HG02973 (cell line): ENCODE data around the gene SCNN1A.

Experiments used
- ATAC-seq: cut with Tn5 transposase; IDR thresholded peaks from one replicate; pipeline ENCODE4 v1.9.1; 2021; ENCODE audit warnings: moderate library complexity; ENCODE audit not compliant: unreplicated experiment

The SCNN1A gene

DNA sequence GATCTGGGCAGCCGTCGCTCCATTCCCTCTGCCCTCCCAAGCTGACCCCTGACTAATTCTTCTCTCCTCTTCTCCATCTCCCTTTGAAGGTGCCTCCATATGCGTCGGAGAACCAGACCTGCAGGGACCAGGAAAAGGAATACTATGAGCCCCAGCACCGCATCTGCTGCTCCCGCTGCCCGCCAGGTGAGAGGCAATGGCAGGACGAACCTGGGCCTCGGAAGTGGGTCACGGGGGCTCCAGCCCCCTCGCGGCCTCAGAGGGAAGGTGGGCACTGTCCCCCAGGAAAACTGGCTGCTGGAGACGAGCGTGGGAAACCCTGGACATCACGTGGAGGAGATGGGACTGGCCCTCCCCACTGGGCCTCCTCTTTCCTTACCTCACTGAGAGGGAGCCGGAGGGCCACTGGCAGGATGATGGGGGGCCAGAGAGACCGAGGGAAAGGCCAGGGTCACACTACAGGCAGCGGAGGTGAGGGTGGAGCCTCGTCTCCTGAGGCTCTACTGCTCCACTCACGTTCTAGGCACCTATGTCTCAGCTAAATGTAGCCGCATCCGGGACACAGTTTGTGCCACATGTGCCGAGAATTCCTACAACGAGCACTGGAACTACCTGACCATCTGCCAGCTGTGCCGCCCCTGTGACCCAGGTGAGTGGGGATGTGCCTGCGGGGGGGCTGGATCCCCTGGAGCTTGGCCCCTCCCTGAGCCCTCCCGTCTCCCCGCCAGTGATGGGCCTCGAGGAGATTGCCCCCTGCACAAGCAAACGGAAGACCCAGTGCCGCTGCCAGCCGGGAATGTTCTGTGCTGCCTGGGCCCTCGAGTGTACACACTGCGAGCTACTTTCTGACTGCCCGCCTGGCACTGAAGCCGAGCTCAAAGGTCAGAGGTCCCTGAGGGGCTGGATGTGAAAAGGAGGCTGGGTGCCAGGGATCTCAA, 9.4 kb upstream of the SCNN1A start:
- no peak for ATAC-seq

- no peak for ATAC-seq
Observed at GRCh38 chr12:6383572-6384498, 8.5 kb upstream of the SCNN1A start, which contains the start of gene LTBR. Gene LTBR, plus strand, starts transcription at chr12:6384162. Its CDS starts 197 bp downstream, at chr12:6384359.

DNA sequence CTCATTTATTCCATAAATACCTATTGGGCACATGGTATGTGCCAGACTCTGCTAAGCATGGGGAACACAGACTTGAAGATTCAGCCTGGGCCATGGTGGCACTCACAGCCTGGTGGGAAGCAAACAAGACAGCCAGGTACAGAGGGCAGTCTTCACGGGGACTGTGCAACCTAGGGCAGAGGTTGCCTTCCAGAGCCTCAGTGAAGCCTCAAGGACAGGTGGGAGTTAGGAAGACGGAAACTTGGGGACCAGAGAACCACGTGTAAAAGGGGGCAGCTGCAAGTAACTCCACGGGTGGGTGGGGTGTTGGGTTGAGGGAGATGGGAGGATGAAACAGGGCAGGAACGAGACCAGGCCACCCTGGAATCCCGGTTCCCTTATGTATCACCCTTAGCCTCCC, 7.6 kb upstream of the SCNN1A start:
- ATAC-seq, result no peak

DNA sequence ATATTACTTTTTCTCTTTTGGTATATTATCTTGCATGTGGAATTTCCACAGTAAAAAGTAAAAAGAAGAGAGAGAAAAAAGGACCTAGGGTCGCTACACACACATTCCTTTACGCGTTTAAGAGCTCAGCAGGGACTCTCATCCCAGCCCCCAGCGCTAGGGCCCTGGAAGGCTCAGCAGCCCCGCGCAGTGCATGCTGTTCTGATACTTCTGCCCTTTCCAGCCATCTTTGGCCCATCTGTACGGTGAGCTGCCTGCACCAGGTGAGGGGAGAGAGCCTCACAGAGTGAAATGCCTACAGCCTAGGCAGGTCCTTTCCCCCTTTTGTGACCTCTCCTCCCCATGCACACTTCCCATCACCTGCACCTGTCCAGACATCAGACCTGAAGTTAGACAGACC, 7.0 kb upstream of the SCNN1A start:
- ATAC-seq, result no peak

GRCh38 chr12:6380141-6381121, 5.1 kb upstream of the SCNN1A start:
- no peak for ATAC-seq

GRCh38 chr12:6378709-6379472, 3.5 kb upstream of the SCNN1A start:
- no peak for ATAC-seq

DNA sequence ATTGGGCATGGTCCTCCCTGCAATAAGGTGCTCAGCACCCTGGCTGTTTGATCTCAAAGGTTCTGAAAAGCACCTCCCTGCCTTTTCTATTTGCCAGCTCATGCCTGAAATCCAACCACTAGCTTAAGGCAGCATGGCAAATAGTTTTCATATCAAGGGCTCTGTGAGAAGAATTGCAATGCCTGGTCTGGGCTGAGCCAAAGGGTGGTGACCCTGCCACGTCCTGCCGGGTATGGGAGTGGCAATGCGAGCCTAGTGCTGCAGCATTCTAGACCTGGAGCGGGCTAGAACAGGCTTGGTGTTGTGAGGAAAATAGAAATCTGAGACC, 2.3 kb upstream of the SCNN1A start:
- ATAC-seq, result no peak

DNA sequence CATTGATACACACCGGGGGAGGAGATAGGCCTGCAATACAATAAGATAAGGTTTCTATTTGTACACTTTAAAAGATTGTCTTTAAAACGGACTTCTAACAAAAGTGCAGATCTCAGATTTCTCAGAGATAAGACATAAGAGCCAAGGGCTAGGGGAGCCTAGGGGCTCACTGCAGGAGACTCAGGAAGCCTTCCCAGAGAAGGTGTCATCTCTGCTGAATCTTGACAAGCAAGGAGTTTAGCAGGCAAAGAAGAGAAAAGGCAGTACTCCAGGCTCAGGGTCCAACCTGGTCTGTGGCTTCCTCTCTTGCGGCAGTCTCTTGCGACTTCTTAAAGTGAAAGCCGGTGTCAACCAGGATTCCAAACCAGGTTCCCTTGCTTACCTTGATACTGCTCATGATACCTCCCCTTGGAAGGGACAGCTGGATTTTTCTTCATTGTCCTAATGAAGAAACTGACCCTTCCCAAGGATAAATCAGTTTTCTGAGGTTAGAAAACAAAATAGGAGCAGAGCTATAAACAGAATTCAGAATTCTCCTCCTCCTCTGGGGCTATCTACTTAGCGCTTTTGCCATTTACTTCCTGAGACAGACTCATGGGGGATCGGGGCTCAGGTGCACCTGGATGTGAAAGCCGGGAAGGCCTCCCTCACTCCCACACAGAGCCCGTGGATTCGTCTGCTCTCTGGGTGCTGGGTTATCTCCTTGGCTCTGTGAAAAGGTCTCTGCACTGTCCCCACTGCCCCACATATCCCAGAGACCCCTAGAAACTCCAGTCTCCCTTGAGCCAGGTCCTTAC, 1.7 kb upstream of the SCNN1A start:
- no peak for ATAC-seq

- ATAC-seq, result no peak
Observed at GRCh38 chr12:6376079-6376869, 911 bp upstream of the SCNN1A start.

- no peak for ATAC-seq
Observed at GRCh38 chr12:6374786-6375160, 590 bp downstream of the SCNN1A start.

DNA sequence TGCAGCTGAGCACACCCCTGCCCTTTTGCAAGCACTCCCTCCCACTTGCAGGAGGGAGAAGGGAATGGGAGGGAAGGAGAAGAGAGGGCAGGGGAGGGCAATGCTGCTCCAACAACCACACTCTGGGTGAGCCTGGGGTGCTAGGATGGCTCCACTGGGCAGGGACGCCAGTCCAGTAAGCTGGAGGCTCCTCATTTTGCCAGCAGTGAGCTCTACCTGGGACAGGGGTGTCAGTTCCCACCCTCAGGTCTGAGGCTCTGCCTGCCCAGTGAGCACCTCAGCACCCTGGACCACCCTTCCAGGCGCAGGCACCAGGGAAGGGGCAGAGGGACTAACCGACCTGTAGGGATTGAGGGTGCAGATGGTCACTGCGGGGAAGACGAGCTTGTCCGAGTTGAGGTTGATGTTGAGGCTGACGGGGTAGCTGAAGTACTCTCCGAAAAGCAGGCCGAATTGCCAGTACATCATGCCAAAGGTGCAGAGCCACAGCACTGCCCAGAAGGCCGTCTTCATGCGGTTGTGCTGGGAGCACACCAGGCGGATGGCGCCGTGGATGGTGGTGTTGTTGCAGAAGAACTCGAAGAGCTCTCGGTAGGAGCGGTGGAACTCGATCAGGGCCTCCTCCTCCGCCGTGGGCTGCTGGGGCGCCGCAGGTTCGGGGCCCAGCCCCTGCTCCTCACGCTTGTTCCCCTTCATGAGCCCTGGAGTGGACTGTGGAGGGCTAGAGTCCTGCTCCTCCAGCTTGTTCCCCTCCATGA, 1.2 kb downstream of the SCNN1A start:
- ATAC-seq, result no peak

DNA sequence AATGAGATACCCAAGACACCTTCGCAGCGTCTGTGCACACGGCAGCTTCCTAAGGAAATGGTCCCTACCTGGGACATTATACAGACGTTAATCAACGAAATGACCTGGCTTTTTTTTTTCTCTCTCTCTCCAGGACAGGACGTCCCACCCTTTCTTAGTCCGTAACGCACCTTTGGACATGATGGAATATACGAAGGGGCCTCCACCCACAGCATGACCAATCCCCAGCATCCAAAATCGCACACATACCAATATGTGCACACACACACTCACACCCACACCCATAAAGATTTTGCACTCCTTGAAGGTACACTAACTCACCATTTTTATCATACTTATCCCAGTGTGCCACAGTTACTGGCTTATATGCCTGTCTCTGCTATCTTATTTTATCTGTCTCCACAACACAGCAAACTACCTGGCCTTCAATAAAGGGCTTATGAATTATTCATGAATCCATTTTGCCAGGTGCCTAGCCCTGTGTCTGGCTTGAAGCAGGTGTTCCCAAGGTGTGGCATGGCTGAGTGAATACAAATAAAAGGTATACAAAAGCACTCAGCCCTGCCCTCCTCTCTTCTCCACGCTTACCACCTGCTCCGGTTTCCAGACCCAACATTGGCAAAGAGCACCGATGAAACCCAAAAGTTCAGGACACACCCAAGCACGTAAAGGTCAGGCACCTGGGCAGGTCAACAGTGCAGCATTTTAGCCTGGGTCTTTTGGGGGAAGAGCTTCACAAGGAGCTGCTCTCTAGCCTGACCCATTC, 2.2 kb downstream of the SCNN1A start:
- no peak for ATAC-seq

- ATAC-seq, result no peak
Observed at GRCh38 chr12:6372403-6373003, 2.9 kb downstream of the SCNN1A start.

GRCh38 chr12:6370994-6371754, 4.2 kb downstream of the SCNN1A start:
- ATAC-seq, result no peak

GRCh38 chr12:6370576-6370935, 4.8 kb downstream of the SCNN1A start:
- ATAC-seq, result no peak
